Stimulated activated CD4-positive, alpha-beta T cell treated with anti-CD3 and anti-CD28 coated beads, Interleukin-2, amount 100 ng/mL, for 4 hours (primary cell): Measurements from ENCODE around the gene PIWIL1.

Experiments used
- DNase-seq: peaks from one replicate; pipeline ENCODE4 v3.0.0-alpha.2; 2020; ENCODE audit warnings: low read depth

Gene PIWIL1

GRCh38 chr12:130336723-130337487, 782 bp upstream of the PIWIL1 start:
- no peak for DNase-seq

GRCh38 chr12:130338794-130339601, 1.3 kb downstream of the PIWIL1 start:
- DNase-seq, result no peak

- DNase-seq, result no peak
Observed at GRCh38 chr12:130339951-130340350, 2.3 kb downstream of the PIWIL1 start.

- DNase-seq, result no peak
Observed at GRCh38 chr12:130342442-130342841, 4.8 kb downstream of the PIWIL1 start.

GRCh38 chr12:130342842-130343241, 5.2 kb downstream of the PIWIL1 start:
- no peak for DNase-seq

- no peak for DNase-seq
Observed at GRCh38 chr12:130344529-130344928, 6.8 kb downstream of the PIWIL1 start.

- DNase-seq, result no peak
Observed at GRCh38 chr12:130345292-130345691, 7.6 kb downstream of the PIWIL1 start.

- no peak for DNase-seq
Observed at GRCh38 chr12:130347588-130347987, 9.9 kb downstream of the PIWIL1 start.

GRCh38 chr12:130350715-130351114, 13.0 kb downstream of the PIWIL1 start:
- DNase-seq, result no peak

- no peak for DNase-seq
Observed at GRCh38 chr12:130351326-130351725, 13.6 kb downstream of the PIWIL1 start.

- no peak for DNase-seq
Observed at GRCh38 chr12:130353081-130353480, 15.4 kb downstream of the PIWIL1 start.

- no peak for DNase-seq
Observed at GRCh38 chr12:130354407-130354806, 16.7 kb downstream of the PIWIL1 start.

- no peak for DNase-seq
Observed at GRCh38 chr12:130356222-130356621, 18.5 kb downstream of the PIWIL1 start.

GRCh38 chr12:130357241-130357640, 19.6 kb downstream of the PIWIL1 start:
- no peak for DNase-seq

GRCh38 chr12:130357729-130358330, 20.1 kb downstream of the PIWIL1 start:
- no peak for DNase-seq

GRCh38 chr12:130362060-130362459, 24.4 kb downstream of the PIWIL1 start:
- DNase-seq, result no peak

- no peak for DNase-seq
Observed at GRCh38 chr12:130364578-130364977, 26.9 kb downstream of the PIWIL1 start.

- DNase-seq, result no peak
Observed at GRCh38 chr12:130366159-130366558, 28.5 kb downstream of the PIWIL1 start.

GRCh38 chr12:130367003-130367402, 29.3 kb downstream of the PIWIL1 start:
- no peak for DNase-seq

- DNase-seq, result no peak
Observed at GRCh38 chr12:130367523-130367922, 29.8 kb downstream of the PIWIL1 start.

GRCh38 chr12:130369816-130370215, 32.1 kb downstream of the PIWIL1 start:
- no peak for DNase-seq

- DNase-seq, result no peak
Observed at GRCh38 chr12:130371296-130371695, 33.6 kb downstream of the PIWIL1 start.

GRCh38 chr12:130372936-130373335, 35.2 kb downstream of the PIWIL1 start:
- no peak for DNase-seq
